ENCODE data around the gene CFAP99.

CFAP99 gene

DNA sequence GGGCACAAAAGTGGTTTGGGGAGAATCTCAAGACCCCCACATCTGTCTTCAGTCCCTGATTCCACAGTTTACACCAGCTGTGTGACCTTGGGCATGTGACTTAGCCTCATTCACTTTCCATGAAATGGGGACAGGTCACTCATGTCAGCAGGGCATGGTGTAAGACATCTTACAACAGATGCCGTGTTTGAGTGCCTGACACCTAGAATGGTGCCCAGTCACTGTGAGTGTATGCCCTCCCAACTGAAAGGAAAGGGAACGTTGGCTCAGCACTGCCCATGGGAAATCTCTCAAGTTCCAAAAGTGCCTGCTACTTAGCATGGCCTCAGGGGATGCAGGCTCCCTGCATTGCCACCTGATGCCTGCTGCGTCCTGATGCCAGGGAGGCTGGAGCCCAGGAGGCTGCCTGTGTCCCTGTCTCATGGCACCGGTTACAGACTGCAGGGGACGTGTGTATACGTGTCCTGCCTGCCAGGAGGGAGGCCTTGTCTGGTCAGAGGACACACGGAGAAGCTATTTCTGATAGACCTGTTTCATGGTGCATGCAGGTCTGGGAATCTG is 82.4 kb downstream of the CFAP99 start:
- peaks cover 3% of the 10 kb centered on the region for H3K4me1 Mint-ChIP-seq (ENCODE audit: low read depth)
- no peak overlapping the region for H3K4me3 Mint-ChIP-seq

DNA sequence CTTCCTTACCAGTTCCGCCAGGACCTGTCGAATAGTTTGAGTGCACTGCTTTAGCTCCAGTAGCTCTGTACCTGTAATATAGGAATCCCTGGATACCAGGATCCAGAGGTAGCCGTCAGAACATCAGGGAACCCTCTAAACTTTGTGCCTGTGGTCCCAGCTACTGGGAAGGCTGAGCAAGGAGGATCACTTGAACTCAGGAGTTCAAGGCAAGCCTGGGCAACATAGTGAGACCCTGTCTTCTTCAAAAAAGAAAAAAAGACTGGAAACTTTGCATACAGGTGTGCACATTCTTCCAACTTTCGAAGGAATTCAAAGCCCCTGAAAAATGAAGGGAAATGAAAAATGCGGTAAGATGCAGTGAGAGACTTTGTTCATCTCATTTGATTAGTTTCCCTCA is 85.1 kb downstream of the CFAP99 start:
- DNase-seq (ENCODE audit: low spot score): no peak
- Mint-ChIP-seq H3K36me3 (ENCODE audit: low read depth) (peaks cover 52% of the 10 kb centered on the region), H3K27me3 (ENCODE audit: low read depth) (no peaks in the 10 kb centered on the region), H3K4me1 (ENCODE audit: low read depth) (peaks cover 2% of the 10 kb centered on the region), H3K27ac (no peak overlapping the region), H3K4me3 (no peak overlapping the region), H3K9me3 (no peaks in the 10 kb centered on the region)

More for the DNA sequence above, 82.4 kb downstream of the CFAP99 start:
- Mint-ChIP-seq H3K27ac (no peak overlapping the region), H3K9me3 (no peaks in the 10 kb centered on the region), H3K36me3 (ENCODE audit: low read depth) (peaks cover 54% of the 10 kb centered on the region), H3K27me3 (ENCODE audit: low read depth) (no peaks in the 10 kb centered on the region)
- no peak for DNase-seq (ENCODE audit: low spot score)

GRCh38 chr4:2507259-2507658 is 88.5 kb downstream of the CFAP99 start:
- no peak for DNase-seq (ENCODE audit: low spot score)
- Mint-ChIP-seq H3K4me3 (no peak overlapping the region), H3K36me3 (ENCODE audit: low read depth) (peaks cover 44% of the 10 kb centered on the region), H3K9me3 (no peaks in the 10 kb centered on the region), H3K4me1 (ENCODE audit: low read depth) (peaks cover 2% of the 10 kb centered on the region), H3K27ac (no peak overlapping the region), H3K27me3 (ENCODE audit: low read depth) (no peaks in the 10 kb centered on the region)

- DNase-seq (ENCODE audit: low spot score): no peak
- no peaks in the 10 kb centered on the region for H3K9me3 Mint-ChIP-seq
- H3K4me1 Mint-ChIP-seq (ENCODE audit: low read depth): peaks cover 2% of the 10 kb centered on the region
- no peaks in the 10 kb centered on the region for H3K27me3 Mint-ChIP-seq (ENCODE audit: low read depth)
- peaks cover 45% of the 10 kb centered on the region for H3K36me3 Mint-ChIP-seq (ENCODE audit: low read depth)
- H3K27ac Mint-ChIP-seq: no peak overlapping the region
- H3K4me3 Mint-ChIP-seq: no peak overlapping the region
Measured at GRCh38 chr4:2507855-2508254, 89.1 kb downstream of the CFAP99 start.

GRCh38 chr4:2510351-2511259 is 91.8 kb downstream of the CFAP99 start:
- H3K27ac Mint-ChIP-seq: no peak overlapping the region
- H3K4me3 Mint-ChIP-seq: no peak overlapping the region
- no peaks in the 10 kb centered on the region for H3K27me3 Mint-ChIP-seq (ENCODE audit: low read depth)
- DNase-seq (ENCODE audit: low spot score): no peak
- no peaks in the 10 kb centered on the region for H3K9me3 Mint-ChIP-seq
- H3K4me1 Mint-ChIP-seq (ENCODE audit: low read depth): peaks cover 2% of the 10 kb centered on the region
- peaks cover 57% of the 10 kb centered on the region for H3K36me3 Mint-ChIP-seq (ENCODE audit: low read depth)

- no peak overlapping the region for H3K27ac Mint-ChIP-seq
- peaks cover 59% of the 10 kb centered on the region for H3K36me3 Mint-ChIP-seq (ENCODE audit: low read depth)
- no peaks in the 10 kb centered on the region for H3K9me3 Mint-ChIP-seq
- no peak for DNase-seq (ENCODE audit: low spot score)
- H3K4me1 Mint-ChIP-seq (ENCODE audit: low read depth): peaks cover 2% of the 10 kb centered on the region
- H3K4me3 Mint-ChIP-seq: no peak overlapping the region
- H3K27me3 Mint-ChIP-seq (ENCODE audit: low read depth): no peaks in the 10 kb centered on the region
Measured at GRCh38 chr4:2511645-2512131, 92.9 kb downstream of the CFAP99 start.
